Stomach (tissue), 9 donors: Measurements from ENCODE around the gene BCL2L15. TPM values are rescaled to one million over a fixed set of nuclear protein-coding genes. Genes with fewer than 3 reads are reported as not detected.

Experiments used
- DNase-seq, 2 donors: peaks; one replicate each; pipeline versions ENCODE4 v3.0.0 to v3.0.0-alpha.2; 2013 to 2019
- H3K27ac ChIP-seq, 5 donors: fragments of 200-600 bp in 4 of 5; sonication (generic) in 4 of 5; one replicate each; pipeline ENCODE4 v1.5.1; 2013 to 2019; ENCODE audit warnings: mild to moderate bottlenecking in 1 of 5, moderate library complexity in 1 of 5
- H3K27me3 ChIP-seq, 3 donors: fragments of 200-600 bp; sonication (generic); one replicate each; pipeline ENCODE4 v1.5.1; 2017 to 2019; ENCODE audit warnings: mixed run types in 1 of 3
- H3K36me3 ChIP-seq, 4 donors: fragments of 200-600 bp; sonication (generic); 1 replicate in 3 of 4; 2 replicates in 1 of 4; pipeline ENCODE4 v1.5.1; 2016 to 2019
- H3K4me1 ChIP-seq, 4 donors: fragments of 200-600 bp; sonication (generic); one replicate each; pipeline ENCODE4 v1.5.1; 2016 to 2019
- H3K4me3 ChIP-seq, 4 donors: fragments of 200-600 bp; sonication (generic) in 3 of 4; one replicate each; pipeline ENCODE4 v1.5.1; 2016 to 2019; ENCODE audit warnings: mild to moderate bottlenecking in 1 of 4
- H3K9me3 ChIP-seq, 4 donors: fragments of 200-600 bp; sonication (generic); one replicate each; pipeline ENCODE4 v1.5.1; 2016 to 2019
- EP300 ChIP-seq: sonication (generic); formaldehyde crosslinking; IDR thresholded peaks from one replicate; pipeline ENCODE4 v1.6.1; 2017; ENCODE audit warnings: antibody characterized with exemption
- POLR2A ChIP-seq, 4 donors: fragments of 450-650 bp; IDR thresholded peaks; one replicate each; pipeline ENCODE4 v1.6.1; 2016; ENCODE audit warnings: antibody characterized with exemption in 4 of 4, control low read depth in 2 of 4, mild to moderate bottlenecking in 1 of 4, moderate library complexity in 1 of 4
- POLR2AphosphoS5 ChIP-seq, 3 donors: sonication (generic); formaldehyde crosslinking; IDR thresholded peaks; one replicate each; pipeline ENCODE4 v1.6.1; 2016; ENCODE audit warnings: antibody characterized with exemption in 3 of 3
- WGBS, 5 donors: extraction: QIAGEN DNeasy Blood & Tissue Kit in 3 of 5; methylation state at CpG; one replicate each; pipeline versions ENCODE4 v1.1.5 to v1.1.7; 2013 to 2018; 5-methylcytosine and 5-hydroxymethylcytosine counted together
- intact Hi-C: fragments of 100-400 bp; cut with DNase I; formaldehyde crosslinking; loops from one replicate; pipeline ENCODE4 v1.15.1; 2023; ENCODE audit warnings: low total_unique reads
- polyA plus RNA-seq, 3 donors: library from polyadenylated mRNA; stranded (reverse); fragments of 200-250 nt; gene quantifications; one replicate each; pipeline ENCODE4 v1.2.3, GENCODE V29; 2013
- total RNA-seq, 5 donors: library from RNA; depleted of rRNA; stranded (reverse); fragments of >200 nt; gene quantifications; one replicate each; pipeline versions ENCODE4 v1.1.0 to v1.2.3, GENCODE V29; 2014 to 2016
- TF ChIP-seq, protein P1 (sequence below), 7 experiments: fragments of 450-650 bp in 4 of 7; fragments of 200-600 bp in 3 of 7; sonication (generic) in 3 of 7; IDR thresholded peaks; one replicate each; pipeline ENCODE4 v1.5.1; 2016 to 2019; ENCODE audit warnings: antibody characterized with exemption in 7 of 7, control low read depth in 2 of 7, mild to moderate bottlenecking in 1 of 7
- donor health status: healthy with polysubstance abuse.
- donor health status: Bipolar disorder and iron deficiency.
- donor health status: healthy.

The BCL2L15 gene
- total and polyA plus RNA-seq, 8 donors = 11.3 to 425 (median 35.6) TPM

DNA sequence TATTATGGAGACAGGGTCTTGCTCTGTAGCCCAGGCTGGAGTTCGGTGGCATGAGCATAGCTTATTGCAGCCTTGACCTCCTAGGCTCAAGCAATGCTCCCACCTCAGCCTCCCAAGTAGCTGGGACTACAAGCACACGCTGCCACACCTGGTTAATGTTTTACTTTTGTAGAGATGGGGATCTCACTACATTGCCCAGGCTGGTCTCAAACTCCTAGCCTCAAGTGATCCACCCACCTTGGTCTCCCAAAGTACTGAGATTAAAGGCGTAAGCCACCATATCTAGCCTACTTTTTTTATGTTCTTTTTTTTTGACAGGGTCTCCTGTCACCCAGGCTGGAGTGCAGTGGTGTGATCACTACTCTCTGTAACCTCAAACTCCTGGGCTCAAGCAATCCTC is 5.9 kb upstream of the BCL2L15 start:
- intact Hi-C loops = no loop called here
- peaks cover 27 to 45% (median 42%) of the 10 kb centered on the region in 4 donors for H3K36me3 ChIP-seq
- 77 to 84% (median 81%) methylated on average over 3 of the region's 3 CpGs for WGBS, 5 donors
- no peaks in the 10 kb centered on the region for H3K9me3 ChIP-seq
- no peak overlapping the region for H3K27ac ChIP-seq
- peaks cover 2 to 10% (median 3%) of the 10 kb centered on the region in 4 donors for H3K4me1 ChIP-seq
- no peak overlapping the region for H3K4me3 ChIP-seq
- TF ChIP-seq POLR2AphosphoS5 (IDR thresholded peaks at IDR 0.05) = no peak
- H3K27me3 ChIP-seq = no peaks in the 10 kb centered on the region
- no peak for DNase-seq

DNA sequence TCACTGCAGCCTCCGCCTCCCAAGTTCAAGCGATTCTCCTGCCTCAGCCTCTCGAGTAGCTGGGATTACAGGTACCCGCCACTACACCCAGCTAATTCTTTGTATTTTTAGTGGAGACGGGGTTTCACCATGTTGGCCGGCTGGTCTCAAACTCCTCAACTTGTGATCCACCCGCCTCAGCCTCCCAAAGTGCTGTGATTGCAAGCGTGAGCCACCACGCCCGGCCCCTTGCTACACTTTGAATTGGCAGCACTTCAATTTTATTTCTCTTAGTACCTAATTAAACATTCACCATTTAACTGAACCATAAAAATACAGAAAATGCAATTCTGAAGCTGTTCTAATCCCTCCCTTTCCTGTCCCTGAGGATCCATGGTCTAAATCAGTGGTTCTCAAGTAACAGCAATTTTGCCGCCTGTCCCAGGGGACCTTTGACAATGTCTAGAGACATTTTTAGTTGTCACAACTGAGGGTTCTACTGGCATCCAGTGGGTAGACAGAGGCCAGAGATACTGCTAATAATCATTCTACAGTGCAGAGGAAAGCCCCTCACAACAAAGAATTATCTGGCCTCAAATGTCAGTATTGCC is 4.3 kb upstream of the BCL2L15 start:
- H3K4me1 ChIP-seq = peaks cover 4 to 14% (median 8%) of the 10 kb centered on the region in 4 donors
- no peaks in the 10 kb centered on the region for H3K9me3 ChIP-seq
- no peak for DNase-seq
- H3K27me3 ChIP-seq = no peaks in the 10 kb centered on the region
- WGBS, 5 donors = 85 to 95% (median 92%) methylated on average over 11 of the region's 11 CpGs
- H3K27ac ChIP-seq = no peak overlapping the region
- no peak overlapping the region for H3K4me3 ChIP-seq
- TF ChIP-seq, protein P1, sequence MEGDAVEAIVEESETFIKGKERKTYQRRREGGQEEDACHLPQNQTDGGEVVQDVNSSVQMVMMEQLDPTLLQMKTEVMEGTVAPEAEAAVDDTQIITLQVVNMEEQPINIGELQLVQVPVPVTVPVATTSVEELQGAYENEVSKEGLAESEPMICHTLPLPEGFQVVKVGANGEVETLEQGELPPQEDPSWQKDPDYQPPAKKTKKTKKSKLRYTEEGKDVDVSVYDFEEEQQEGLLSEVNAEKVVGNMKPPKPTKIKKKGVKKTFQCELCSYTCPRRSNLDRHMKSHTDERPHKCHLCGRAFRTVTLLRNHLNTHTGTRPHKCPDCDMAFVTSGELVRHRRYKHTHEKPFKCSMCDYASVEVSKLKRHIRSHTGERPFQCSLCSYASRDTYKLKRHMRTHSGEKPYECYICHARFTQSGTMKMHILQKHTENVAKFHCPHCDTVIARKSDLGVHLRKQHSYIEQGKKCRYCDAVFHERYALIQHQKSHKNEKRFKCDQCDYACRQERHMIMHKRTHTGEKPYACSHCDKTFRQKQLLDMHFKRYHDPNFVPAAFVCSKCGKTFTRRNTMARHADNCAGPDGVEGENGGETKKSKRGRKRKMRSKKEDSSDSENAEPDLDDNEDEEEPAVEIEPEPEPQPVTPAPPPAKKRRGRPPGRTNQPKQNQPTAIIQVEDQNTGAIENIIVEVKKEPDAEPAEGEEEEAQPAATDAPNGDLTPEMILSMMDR (IDR thresholded peaks at IDR 0.05) = no peak
- TF ChIP-seq EP300 = no peak
- TF ChIP-seq POLR2A (IDR thresholded peaks at IDR 0.05) = no peak
- no peak for TF ChIP-seq POLR2AphosphoS5 (IDR thresholded peaks at IDR 0.05)
- intact Hi-C loops = no loop called here
- H3K36me3 ChIP-seq = peaks cover 16 to 29% (median 27%) of the 10 kb centered on the region in 4 donors

DNA sequence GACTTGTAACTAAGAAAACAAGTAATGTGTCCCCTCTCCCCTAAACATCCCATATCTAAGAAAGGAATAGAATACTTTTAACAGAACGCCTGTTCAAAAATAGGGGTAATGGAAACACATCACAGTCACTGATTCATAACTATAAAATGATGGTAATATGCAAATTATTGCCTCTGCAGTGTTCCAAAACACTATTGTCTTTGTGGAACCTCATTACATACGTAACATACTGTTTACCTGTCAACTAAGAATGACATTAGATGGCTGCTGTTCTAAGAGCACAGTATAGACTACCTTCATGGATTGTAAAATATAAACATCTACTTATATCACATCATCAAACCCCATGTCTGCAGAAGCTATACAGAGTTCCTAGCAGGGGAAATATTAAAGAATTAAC is 3.4 kb upstream of the BCL2L15 start:
- Histone ChIP-seq H3K27me3 (no peaks in the 10 kb centered on the region), H3K9me3 (no peaks in the 10 kb centered on the region), H3K4me3 (no peak overlapping the region), H3K27ac (no peak overlapping the region), H3K36me3 (peaks cover 7 to 20% (median 18%) of the 10 kb centered on the region in 4 donors), H3K4me1 (peaks cover 4 to 14% (median 8%) of the 10 kb centered on the region in 4 donors)
- WGBS, 5 donors = 44 to 79% (median 70%) methylated on average over 2 of the region's 2 CpGs
- no peak for DNase-seq
- TF ChIP-seq POLR2A (IDR thresholded peaks at IDR 0.05) = no peak
- TF ChIP-seq POLR2AphosphoS5 (IDR thresholded peaks at IDR 0.05) = no peak
- TF ChIP-seq EP300 = no peak
- TF ChIP-seq, protein P1 (IDR thresholded peaks at IDR 0.05) = no peak
- intact Hi-C loops = no loop called here

DNA sequence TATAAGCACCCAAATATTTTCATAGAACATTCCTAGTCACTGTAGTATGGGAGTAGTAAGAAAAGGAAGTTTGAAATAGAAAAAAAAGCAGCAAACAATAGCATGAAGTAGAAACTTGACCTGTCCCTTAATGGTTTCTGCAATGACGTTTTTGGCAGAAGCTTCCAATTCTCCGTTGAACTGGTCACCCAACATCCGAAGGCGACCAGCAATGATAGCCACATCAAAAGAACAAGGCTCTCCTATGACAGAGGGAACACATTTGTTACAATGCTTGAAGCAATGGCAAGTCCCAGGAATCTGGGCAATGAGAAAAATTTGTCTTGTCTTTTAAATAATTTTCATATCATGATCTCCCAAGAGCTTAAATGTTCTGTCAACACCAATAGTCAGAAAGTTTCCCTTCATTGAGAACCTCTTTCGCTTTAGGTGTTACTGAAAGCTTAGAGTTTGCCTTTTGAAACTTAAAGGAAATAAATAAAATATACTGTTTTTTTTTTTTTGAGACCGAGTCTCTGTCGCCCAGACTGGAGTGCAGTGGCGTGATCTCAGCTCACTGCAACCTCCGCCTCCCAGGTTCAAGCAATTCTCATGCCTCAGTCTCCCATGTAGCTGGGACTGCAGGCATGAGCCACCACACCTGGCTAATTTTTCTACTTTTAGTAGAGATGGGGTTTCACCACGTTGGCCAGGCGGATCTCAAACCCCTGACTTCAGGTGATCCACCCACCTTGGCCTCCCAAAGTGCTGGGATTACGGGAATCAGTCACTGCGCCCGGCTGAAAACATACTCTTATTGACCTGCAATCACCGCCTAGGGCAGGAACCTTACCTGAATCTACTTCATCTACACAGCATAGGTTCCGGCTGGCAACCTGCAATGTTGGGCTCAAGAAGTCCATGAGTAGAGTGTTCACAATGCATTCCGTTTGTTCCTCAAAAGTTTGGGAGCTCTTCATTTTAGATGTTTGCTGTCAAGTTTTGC is 672 bp downstream of the BCL2L15 start:
- Histone ChIP-seq H3K27me3 (no peaks in the 10 kb centered on the region), H3K4me3 (peak overlapping the region; percentile 24 to 44 (median 33)), H3K9me3 (no peaks in the 10 kb centered on the region), H3K4me1 (peaks cover 5 to 42% (median 15%) of the 10 kb centered on the region in 4 donors), H3K27ac (peak overlapping the region; percentile 73 to 93 (median 84)), H3K36me3 (no peaks in the 10 kb centered on the region)
- WGBS, 5 donors = 32 to 59% (median 39%) methylated on average over 17 of the region's 17 CpGs
- no peak for TF ChIP-seq POLR2A (IDR thresholded peaks at IDR 0.05)
- TF ChIP-seq EP300 = no peak
- TF ChIP-seq, protein P1 (IDR thresholded peaks at IDR 0.05) = no peak
- TF ChIP-seq POLR2AphosphoS5 (IDR thresholded peaks at IDR 0.05) = no peak
- intact Hi-C loops = no loop called here
- peak in 1 of 2 donors; percentile 46 for DNase-seq
